Stimulated activated CD4-positive, alpha-beta T cell treated with anti-CD3 and anti-CD28 coated beads, Interleukin-4, amount 100 ng/mL, for 24 hours (primary cell): ENCODE data around the gene GNPAT.
A peak's percentile ranks its signal among the peaks of the same experiment; 100 is the strongest.

Experiments
- DNase-seq: peaks from one replicate; pipeline ENCODE4 v3.0.0-alpha.2; 2020

The GNPAT gene

DNA sequence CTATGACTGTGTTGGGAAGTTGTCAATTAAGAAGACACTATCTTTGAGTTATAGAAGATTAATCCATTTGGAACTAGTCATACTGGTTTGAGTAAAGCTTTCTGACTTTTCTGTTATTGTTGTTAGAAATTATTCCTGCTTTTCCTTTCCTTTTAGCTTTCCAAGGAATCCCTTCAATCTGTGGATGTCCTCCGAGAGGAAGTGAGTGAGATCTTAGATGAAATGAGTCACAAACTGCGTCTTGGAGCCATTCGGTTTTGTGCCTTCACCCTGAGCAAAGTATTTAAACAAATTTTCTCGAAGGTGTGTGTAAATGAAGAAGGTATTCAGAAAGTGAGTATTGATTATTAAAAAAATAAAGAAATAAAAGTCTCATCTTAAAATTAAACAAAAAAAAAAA is 19.3 kb downstream of the GNPAT start:
- no peak for DNase-seq

DNA sequence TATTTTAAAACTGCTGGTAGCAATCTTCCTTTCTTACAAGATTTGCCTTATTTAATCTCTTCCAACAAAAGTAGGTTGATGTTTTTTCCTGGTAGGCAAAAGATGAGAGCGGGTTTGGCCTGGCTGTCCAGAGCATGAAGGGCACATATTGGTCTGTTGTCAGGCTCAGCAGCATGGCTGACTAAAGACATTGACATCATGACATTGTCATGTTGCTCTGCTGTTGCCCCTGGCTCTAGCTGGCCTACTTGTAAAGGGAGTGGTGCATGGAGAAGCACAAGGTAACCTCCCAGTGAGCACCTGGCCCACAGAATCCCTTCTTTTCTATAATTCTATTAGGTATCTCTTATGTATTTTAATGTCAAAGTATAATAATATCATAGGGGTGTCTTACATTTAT is 23.6 kb downstream of the GNPAT start:
- no peak for DNase-seq

GRCh38 chr1:231265379-231265778 is 24.4 kb downstream of the GNPAT start:
- DNase-seq, result no peak

- no peak for DNase-seq
Measured at GRCh38 chr1:231266811-231267322, 25.9 kb downstream of the GNPAT start.

DNA sequence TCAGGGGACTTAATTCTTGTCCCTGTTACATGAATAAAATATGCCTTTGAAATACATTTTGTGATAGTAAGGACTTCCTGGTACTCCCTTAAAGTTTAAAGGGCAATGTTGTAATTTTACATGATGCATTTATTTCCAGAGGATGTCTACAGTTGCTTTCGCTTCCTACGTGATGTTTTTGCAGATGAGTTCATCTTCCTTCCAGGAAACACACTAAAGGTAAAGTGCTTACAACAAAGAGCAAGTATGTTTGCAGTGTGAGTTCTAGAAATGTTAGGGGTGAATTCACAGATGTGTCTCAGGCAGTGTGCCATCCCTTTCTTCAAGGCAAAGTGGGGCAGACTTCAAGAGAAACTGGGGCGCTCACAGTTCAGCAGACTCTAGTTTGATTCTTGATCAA is 31.2 kb downstream of the GNPAT start:
- DNase-seq, result no peak

DNA sequence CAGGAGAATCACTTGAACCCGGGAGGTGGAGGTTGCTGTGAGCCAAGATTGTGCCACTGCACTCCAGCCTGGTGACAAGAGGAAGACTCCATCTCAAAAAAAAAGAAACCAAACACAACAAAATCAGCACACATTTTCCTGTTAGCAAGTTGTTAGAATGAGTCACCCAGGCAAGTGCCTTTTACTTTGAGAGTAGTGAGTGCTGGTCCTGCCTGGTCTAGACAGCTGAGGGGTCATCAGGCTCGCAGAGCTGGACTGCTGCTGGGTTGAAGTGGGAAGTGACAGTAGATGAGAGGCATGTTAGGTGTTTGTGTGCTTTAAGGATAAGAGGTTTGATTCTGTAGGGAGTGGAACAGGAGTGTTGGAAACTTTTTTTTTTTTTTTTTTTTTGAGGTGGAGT is 31.9 kb downstream of the GNPAT start:
- DNase-seq, result no peak

- peak; percentile 4 for DNase-seq
Measured at GRCh38 chr1:231274119-231274825, 33.3 kb downstream of the GNPAT start.

GRCh38 chr1:231278100-231278790 is 37.2 kb downstream of the GNPAT start:
- DNase-seq, result no peak

- no peak for DNase-seq
Measured at GRCh38 chr1:231279081-231279480, 38.1 kb downstream of the GNPAT start.

GRCh38 chr1:231279683-231280082 is 38.7 kb downstream of the GNPAT start:
- DNase-seq, result no peak

- no peak for DNase-seq
Measured at GRCh38 chr1:231284441-231284840, 43.4 kb downstream of the GNPAT start.

- DNase-seq, result no peak
Measured at GRCh38 chr1:231286603-231287002, 45.6 kb downstream of the GNPAT start.

DNA sequence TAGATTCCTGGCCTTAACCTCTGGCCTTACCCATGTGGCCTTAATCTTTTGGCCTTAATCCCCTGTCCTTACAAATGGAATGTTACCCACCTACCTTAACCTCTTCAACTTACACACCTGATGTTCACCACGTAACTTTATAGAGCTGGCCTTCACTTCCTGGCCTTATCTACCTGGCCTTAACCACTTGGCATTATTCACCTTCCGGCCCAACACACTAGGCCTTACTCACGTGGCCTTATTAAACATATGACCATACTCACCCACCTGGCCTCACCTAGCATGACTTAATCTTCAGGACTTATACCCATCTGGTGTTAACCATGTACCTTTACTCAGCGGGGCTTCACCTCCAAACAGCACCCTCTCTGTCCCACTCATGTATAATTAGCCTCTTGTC is 54.9 kb downstream of the GNPAT start:
- no peak for DNase-seq

DNA sequence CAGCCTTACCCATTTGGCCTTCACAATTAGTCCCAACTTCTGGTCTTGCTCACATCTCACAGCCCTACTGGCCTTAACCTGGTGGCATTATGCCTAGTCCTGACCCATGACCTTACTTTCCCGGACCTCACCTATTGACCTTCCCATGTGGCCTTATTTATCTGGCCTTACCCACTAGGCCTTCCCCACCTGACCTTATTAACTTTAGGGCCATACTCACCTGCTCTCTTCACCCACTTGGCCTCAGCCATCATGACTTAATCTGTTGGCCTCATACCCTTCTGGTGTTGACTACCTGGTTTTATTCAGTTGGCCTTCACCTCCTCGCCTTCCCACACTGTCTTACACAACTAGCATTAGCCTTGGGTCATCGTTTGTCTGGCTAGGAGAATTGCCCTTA is 61.0 kb downstream of the GNPAT start:
- no peak for DNase-seq

DNA sequence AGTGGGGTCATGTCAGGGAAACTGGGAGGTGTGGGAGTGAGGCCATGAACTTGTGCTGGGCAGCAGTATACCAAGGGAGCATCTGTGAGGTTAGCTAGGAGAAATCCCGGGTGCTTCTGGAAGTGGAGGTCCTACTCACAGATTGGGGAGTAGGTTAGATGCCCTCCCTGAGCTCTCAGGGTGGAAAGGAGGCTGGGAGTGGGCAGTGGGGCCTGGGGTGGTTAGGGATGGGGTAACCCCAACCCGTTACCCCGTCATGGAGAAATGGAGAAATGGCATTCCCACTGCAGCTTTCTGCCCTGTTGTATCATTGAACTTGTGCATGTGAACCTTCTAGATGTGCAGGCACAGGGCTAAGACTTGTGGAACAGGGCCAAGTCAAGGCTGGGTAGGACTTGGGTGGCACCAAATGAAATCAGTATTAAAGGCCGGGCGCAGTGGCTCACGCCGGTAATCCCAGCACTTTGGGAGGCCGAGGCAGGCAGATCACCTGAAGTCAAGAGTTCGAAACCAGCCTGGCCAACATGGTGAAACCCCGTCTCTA is 69.5 kb downstream of the GNPAT start:
- DNase-seq, result no peak

DNA sequence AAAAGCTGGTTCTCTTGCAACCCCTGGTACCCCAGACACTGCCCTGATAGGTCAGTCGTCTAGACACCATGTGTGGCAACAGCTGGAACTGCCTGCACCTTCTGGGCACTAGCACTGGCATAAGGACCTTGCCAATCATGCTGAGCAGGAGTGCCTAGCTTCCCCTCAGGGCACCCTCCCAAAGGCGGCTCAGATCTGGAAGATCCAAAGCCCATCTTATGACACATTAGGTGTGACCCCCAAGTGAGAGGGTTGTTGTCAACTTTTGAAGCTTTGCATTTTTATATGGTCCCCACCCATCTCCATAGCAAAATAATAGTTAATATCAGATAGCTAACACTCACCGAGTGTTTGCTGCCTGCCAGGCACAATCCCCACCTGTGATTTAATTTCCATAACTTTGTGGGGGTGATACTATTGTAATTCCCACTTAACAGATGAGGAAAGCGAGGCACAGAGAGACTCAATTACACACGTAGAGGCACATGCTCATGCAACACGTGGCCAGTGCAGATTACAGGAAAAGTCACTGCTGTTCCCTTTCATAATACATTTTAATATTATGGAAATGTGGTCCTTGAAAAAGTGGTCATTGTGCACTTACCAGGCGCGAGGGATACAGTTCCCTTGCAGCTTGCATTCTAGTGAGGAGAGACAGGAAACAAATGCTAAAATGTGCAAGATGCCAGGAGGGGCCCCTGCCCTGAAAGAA is 70.9 kb downstream of the GNPAT start:
- no peak for DNase-seq

DNA sequence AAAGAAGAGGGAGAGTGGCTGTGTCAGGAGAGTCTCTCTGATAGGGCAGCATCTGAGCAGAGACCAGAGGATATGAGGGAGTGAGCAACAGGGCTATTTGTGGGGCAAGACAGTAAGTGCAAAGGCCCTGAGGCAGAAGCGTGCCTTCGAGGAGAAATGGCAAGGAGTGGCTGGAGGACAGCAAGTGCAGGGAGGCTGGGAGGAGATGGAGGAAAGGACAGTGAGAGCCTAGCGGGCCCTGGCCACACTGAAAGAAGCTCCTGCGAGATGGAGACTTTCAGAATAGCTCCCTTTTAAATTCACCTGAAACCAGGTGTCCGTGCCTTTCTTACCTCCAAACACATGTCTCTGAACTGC is 71.4 kb downstream of the GNPAT start:
- DNase-seq, result no peak

- no peak for DNase-seq
Measured at GRCh38 chr1:231313661-231314060, 72.6 kb downstream of the GNPAT start.

DNA sequence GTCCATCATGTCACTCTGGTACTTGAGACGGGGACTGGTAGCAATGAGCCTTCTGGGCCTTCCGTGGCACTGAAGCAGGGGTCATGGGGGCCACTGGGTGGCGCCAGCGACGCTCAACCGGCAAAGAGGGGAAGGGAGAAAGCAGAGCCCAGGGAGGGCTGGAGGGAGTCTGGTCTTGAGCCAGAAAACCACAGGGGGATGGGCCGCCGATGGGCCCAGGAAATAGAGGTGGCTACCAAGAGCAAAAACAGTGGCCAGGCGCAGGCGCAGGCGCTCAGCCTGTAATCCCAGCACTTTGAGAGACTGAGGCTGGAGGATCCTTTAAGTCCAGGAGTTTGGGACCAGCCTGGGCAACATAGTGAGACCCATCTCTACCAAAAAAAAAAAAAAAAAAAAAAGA is 74.9 kb downstream of the GNPAT start:
- DNase-seq, result peak; percentile 27

DNA sequence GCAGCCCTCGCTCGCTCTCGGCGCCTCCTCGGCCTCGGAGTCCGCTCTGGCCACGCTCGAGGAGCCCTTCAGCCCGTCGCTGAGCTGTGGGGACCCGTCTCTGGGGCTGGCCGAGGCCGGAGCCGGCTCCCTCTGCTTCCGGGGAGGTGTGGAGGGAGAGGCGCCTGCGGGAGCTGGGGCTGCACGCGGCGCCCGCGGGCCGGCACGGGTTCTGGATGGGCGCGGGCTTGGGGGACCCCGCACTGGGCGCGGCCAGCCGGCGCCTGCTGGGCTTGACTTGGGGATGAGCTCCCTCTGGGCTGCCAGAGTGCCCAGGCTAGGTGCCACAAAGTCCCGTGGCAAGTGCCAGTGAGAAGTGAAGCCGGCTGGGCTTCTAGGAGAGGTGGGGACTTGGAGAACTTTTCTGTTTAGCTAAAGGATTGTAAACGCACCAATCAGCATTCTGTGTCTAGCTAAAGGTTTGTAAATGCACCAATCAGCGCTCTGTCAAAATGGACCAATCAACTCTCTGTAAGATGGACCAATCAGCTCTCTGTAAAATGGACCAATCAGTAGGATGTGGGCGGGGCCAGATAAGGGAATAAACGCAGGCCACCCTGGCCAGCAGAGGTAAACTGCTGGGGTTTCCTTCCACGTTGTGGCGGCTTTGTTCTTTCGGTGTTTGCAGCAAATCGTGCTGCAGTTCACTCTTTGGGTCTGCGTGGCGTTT is 76.4 kb downstream of the GNPAT start:
- no peak for DNase-seq

DNA sequence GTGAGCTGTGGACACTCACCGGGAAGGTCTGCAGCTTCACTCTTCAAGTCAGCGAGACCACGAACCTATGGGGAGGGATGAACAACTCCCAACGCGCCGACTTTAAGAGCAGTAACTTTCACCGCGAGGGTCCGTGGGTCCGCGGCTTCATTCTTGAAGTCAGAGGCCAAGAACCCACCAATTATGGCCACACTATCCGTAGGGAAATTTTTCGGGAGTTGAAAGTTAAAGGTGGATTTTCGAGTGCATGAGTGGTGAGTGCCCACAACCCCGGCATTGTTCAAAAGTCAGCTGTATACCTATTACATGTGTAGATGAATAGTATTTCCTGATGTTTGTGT is 77.0 kb downstream of the GNPAT start:
- DNase-seq, result no peak

DNA sequence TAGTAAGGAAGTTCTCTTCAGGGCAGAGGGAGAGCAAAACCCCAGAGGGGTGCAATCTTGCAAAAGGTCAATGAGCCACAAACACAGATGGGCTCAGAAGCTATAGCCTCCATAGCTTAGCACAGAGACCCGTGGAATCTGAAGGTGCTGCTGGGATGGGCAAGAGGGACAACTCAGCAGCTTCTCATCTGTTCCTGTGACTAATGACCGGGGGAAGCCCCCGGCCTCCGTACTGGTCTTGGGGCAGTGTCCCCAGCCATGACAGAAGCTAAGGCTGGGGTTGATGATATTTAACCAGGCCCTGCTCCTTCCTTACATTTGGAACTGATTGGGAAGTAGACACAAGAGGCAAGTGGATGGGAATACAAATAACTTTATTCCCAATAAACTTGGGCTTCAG is 77.6 kb downstream of the GNPAT start:
- DNase-seq, result no peak

GRCh38 chr1:231319080-231319479 is 78.1 kb downstream of the GNPAT start:
- DNase-seq, result no peak
